ENCODE data around the gene SASH1. TPM values are rescaled to one million over a fixed set of nuclear protein-coding genes. Genes with fewer than 3 reads are reported as not detected.

SASH1 gene
- total and polyA plus RNA-seq, 2 experiments from 2014 or later, result 7.5 to 7.8 TPM

GRCh38 chr6:148440877-148441453, 98.3 kb downstream of the SASH1 start:
- peak; percentile 72 for DNase-seq (ENCODE audit: low spot score)
- no peaks in the 10 kb centered on the region for H3K36me3 ChIP-seq (replicated peaks; ENCODE audit: insufficient read depth, low read depth)
- no peak overlapping the region for H2AFZ ChIP-seq
- no peaks in the 10 kb centered on the region for H4K20me1 ChIP-seq (ENCODE audit: insufficient read depth, poor library complexity, severe bottlenecking)
- H3K27me3 ChIP-seq, result no peaks in the 10 kb centered on the region
- H3K4me2 ChIP-seq, result peak overlapping the region; percentile 10
- H3K79me2 ChIP-seq, result no peaks in the 10 kb centered on the region
- H3K27ac ChIP-seq, result peak overlapping the region; percentile 81
- H3K9me2 ChIP-seq (replicated peaks; ENCODE audit: insufficient read depth), result no peaks in the 10 kb centered on the region
- H3K4me3 ChIP-seq, result no peak overlapping the region
- TF ChIP-seq, protein P1, sequence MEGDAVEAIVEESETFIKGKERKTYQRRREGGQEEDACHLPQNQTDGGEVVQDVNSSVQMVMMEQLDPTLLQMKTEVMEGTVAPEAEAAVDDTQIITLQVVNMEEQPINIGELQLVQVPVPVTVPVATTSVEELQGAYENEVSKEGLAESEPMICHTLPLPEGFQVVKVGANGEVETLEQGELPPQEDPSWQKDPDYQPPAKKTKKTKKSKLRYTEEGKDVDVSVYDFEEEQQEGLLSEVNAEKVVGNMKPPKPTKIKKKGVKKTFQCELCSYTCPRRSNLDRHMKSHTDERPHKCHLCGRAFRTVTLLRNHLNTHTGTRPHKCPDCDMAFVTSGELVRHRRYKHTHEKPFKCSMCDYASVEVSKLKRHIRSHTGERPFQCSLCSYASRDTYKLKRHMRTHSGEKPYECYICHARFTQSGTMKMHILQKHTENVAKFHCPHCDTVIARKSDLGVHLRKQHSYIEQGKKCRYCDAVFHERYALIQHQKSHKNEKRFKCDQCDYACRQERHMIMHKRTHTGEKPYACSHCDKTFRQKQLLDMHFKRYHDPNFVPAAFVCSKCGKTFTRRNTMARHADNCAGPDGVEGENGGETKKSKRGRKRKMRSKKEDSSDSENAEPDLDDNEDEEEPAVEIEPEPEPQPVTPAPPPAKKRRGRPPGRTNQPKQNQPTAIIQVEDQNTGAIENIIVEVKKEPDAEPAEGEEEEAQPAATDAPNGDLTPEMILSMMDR (IDR thresholded peaks at IDR 0.05; ENCODE audit: poor library complexity), result no peak
- TF ChIP-seq EZH2 (IDR thresholded peaks at IDR 0.05; ENCODE audit: borderline replicate concordance) (no peak), EZH2phosphoT487 (IDR thresholded peaks at IDR 0.05; ENCODE audit: low read depth, severe bottlenecking, unreplicated experiment) (no peak)
- H3K4me1 ChIP-seq (ENCODE audit: insufficient read depth), result no peaks in the 10 kb centered on the region
- 45% methylated on average over 9 of the region's 9 CpGs for WGBS (ENCODE audit: low lambda C conversion rate, missing lambda C conversion rate)
- H3K9me3 ChIP-seq (ENCODE audit: low read depth), result no peaks in the 10 kb centered on the region

DNA sequence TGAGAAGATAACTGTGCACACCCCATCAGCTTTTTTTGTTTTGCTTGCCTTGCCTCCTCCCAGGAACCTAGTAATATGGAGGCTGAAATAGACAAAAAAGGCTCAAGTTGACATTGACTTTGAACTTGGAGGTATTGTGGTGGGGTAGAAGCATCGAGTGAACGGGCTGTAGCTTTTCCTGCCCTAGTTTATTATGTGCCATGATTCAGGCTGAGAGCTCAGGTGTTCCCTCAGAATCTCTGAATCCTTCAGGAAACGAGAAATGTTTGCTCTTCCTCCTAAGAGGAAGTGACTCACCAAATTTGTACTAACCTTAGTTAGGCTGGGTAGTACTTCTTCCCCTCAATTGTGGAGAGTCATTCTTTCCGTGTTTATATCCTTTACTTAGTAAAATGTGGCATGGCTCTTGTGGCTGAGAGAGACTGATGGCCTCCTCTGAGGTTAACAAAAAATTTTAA, 98.8 kb downstream of the SASH1 start:
- H3K9me3 ChIP-seq (ENCODE audit: low read depth), result no peaks in the 10 kb centered on the region
- peak overlapping the region; percentile 81 for H3K27ac ChIP-seq
- peaks cover 3% of the 10 kb centered on the region for H3K4me1 ChIP-seq (ENCODE audit: insufficient read depth)
- H3K4me2 ChIP-seq, result peak overlapping the region; percentile 10
- no peaks in the 10 kb centered on the region for H4K20me1 ChIP-seq (ENCODE audit: insufficient read depth, poor library complexity, severe bottlenecking)
- no peak overlapping the region for H3K4me3 ChIP-seq
- no peaks in the 10 kb centered on the region for H3K36me3 ChIP-seq (replicated peaks; ENCODE audit: insufficient read depth, low read depth)
- peak; percentile 33 for DNase-seq (ENCODE audit: low spot score)
- WGBS (ENCODE audit: low lambda C conversion rate, missing lambda C conversion rate), result 54% methylated on average over 4 of the region's 4 CpGs
- H2AFZ ChIP-seq, result no peak overlapping the region
- TF ChIP-seq, protein P1 (IDR thresholded peaks at IDR 0.05; ENCODE audit: poor library complexity), result no peak
- TF ChIP-seq EZH2 (IDR thresholded peaks at IDR 0.05; ENCODE audit: borderline replicate concordance) (no peak), EZH2phosphoT487 (IDR thresholded peaks at IDR 0.05; ENCODE audit: low read depth, severe bottlenecking, unreplicated experiment) (no peak)
- H3K79me2 ChIP-seq, result no peaks in the 10 kb centered on the region
- no peaks in the 10 kb centered on the region for H3K27me3 ChIP-seq
- H3K9me2 ChIP-seq (replicated peaks; ENCODE audit: insufficient read depth), result no peaks in the 10 kb centered on the region

DNA sequence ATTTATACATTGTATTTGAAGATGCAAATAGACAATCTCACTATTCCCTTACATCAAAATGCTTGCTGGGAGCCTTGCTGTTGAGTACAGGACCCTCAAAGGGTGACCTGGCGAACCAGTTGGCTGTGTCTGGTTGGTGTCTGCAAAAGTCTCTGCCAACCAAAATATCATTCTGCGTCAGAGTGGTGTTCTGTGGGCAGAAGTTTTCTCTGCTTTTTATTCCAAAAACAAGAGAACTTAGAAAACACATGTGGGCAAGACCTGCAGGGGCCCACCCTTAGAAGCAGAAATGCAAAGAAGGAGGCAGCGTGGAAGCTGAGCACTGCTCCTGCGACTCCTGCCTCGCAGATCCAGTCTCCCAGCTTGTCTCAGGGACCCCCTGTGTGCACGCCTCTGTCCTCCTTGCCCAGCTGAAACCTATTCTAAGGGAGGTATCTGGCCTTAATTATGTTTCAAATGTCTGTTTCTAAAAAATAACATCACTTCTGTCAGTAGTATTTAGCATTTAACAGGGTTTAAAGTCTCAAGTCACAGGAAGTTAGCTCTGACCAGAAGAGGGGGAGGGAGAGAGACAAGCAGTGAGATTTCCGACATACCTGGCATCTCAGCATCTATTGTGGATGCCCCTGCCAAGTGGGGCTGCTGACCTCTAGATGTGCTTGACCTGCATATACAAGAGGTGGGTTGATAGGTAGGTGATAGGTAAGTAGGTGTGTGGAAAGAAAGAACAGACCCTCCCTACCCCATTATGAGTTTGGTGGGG, 101.3 kb downstream of the SASH1 start:
- Histone ChIP-seq H3K36me3 (replicated peaks; ENCODE audit: insufficient read depth, low read depth) (no peaks in the 10 kb centered on the region), H3K27ac (no peak overlapping the region), H3K9me3 (ENCODE audit: low read depth) (no peaks in the 10 kb centered on the region), H3K27me3 (no peaks in the 10 kb centered on the region), H4K20me1 (ENCODE audit: insufficient read depth, poor library complexity, severe bottlenecking) (no peaks in the 10 kb centered on the region), H3K4me2 (no peak overlapping the region), H2AFZ (no peak overlapping the region), H3K4me3 (no peak overlapping the region), H3K79me2 (no peaks in the 10 kb centered on the region), H3K9me2 (replicated peaks; ENCODE audit: insufficient read depth) (no peaks in the 10 kb centered on the region), H3K4me1 (ENCODE audit: insufficient read depth) (peaks cover 3% of the 10 kb centered on the region)
- WGBS (ENCODE audit: low lambda C conversion rate, missing lambda C conversion rate), result 89% methylated on average over 7 of the region's 7 CpGs
- no peak for DNase-seq (ENCODE audit: low spot score)
- TF ChIP-seq EZH2 (IDR thresholded peaks at IDR 0.05; ENCODE audit: borderline replicate concordance), result no peak
- TF ChIP-seq, protein P1 (IDR thresholded peaks at IDR 0.05; ENCODE audit: poor library complexity), result no peak
- TF ChIP-seq EZH2phosphoT487 (IDR thresholded peaks at IDR 0.05; ENCODE audit: low read depth, severe bottlenecking, unreplicated experiment), result no peak
